HEK293T (cell line): ENCODE measurements around the gene SPATA21.

Source experiments
- FOXA1 ChIP-seq: fragments of 450-650 bp; IDR thresholded peaks from 2 replicates; pipeline ENCODE4 v1.6.1; 2016; ENCODE audit warnings: mild to moderate bottlenecking
- FOXM1 ChIP-seq: fragments of 450-650 bp; IDR thresholded peaks from 2 replicates; pipeline ENCODE4 v1.6.1; 2017; ENCODE audit warnings: mild to moderate bottlenecking, borderline replicate concordance
- LEF1 ChIP-seq: fragments of 450-650 bp; IDR thresholded peaks from 2 replicates; pipeline ENCODE4 v1.6.1; 2017; ENCODE audit warnings: mild to moderate bottlenecking, borderline replicate concordance
- SP1 ChIP-seq: fragments of 450-650 bp; IDR thresholded peaks from 2 replicates; pipeline ENCODE4 v1.6.1; 2017

DNA sequence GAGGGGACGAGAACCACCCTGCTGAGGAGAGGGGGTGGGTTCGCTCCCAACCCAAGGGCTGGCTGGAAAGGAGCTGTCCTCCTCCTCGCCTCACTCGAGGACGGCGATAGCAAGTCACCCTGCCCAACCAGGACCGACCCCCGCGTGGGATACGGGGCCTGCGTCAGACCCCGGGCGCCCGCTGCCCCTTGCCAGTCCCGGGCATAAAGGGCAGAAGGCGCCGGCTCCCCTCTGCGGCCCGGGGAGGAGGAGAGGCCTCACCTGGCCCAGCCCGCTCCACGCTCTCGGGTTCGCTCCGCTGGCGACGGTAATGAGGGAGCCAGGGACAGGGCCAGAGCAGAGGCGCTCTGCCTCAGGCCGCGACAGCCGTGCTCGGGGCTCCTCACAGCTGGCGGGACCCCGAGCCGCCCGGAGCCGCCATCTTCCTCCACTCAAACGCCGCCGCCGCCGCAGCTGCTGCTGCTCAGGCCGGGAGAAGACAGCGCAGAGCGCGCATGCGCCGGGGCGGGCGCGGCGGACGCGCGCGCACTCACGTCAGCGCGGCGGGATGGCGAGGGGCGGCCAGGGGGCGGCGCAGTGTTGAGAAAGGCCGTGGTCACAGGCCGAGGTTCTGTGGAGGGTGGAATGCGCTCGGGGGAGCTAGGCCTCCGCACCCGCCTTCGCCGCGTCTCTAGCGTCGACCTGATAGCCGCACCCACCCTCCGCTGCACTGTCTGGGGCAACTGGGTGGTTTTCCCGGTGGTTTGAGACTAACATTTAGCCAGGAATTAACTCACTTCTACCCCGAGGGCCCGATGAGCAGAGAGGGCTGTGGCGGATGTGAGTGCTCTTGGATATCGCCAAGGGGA lies 85.0 kb downstream of the SPATA21 start, which contains the start of gene FBXO42:
- TF ChIP-seq FOXA1 (no peak), LEF1 (no peak), FOXM1 (no peak), SP1 (no peak)
